NCI-H1092 (cell line): Measurements from ENCODE around the gene TSPO.

ENCODE experiments used
- DNase-seq: peaks from one replicate; lab custom pipeline; 2025; lab: John Stamatoyannopoulos, UW

Gene TSPO

DNA sequence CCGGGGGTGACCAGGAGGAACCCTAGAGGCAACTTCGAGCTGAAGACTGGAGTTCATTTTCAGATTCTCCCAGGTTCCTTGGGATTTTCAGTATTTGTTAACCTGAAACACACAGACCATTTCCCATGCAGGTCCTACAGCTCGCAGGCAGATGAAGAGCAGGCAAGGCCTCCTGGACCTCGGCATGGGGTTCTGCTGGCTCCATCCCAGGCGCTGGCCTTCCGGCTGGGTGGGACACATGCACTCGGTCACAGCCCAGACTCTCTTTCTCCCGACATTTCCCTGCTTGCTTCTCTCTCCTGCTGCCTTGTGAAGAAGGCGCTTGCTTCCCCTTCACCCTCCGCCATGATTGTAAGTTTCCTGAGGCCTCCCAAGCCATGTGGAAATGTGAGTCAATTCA is 51.0 kb downstream of the TSPO start:
- DNase-seq, result no peak

DNA sequence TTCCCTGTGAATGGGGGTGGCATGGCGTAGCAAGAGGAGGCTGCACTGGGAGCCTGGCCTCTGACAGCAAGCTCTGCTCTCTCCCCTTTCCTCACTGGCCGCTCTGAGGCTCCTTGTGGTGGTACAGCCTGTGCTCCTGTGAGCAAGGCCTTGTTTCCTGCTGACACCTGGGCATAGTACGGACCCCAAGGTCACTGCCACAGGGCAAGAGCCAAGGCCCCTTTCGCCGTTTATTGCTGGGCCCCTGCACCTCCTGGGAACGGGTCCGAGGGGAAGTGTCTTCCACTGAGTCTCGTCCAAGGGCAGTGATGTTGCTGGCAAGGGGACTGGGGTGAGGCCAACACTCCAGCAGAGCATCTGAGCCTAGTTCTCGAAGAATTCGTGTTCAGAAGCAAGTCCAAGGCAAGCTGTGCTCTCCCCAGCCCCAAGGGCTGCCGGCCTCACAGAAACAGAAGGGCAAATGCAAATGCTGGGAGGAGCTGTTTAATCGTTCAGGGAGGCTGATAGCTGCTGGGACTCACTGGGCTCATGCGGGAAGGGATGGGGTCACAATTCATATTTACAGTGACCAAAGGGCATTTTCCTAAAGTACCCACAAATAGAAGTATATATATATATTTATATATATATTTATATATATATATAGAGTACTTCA is 51.5 kb downstream of the TSPO start:
- DNase-seq, result no peak

DNA sequence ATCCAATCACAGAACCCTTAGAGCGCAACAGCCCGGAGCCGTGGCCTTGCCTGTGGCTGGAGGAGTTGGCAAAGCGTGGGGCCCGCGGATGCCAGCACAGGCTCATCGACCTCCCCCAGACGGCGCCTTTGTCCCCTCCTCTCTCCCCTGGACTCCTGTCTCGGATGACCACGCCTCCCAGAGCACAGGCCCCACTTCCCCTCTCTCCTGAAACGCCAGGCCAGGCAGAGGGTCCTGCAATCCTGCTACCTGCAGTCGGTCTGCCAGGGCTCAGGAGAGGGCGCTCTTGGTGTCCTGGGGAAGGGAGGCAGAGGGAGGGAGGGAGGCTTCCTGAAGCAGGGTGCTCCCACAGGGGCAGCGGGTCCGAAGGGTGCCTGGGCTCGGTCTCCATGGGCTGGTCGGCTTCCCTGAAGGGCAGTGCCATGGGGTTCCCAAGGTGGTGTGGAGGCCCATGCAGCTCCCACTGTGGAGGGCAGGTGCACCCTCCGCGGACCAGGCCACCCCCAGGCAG is 52.2 kb downstream of the TSPO start:
- DNase-seq, result no peak

DNA sequence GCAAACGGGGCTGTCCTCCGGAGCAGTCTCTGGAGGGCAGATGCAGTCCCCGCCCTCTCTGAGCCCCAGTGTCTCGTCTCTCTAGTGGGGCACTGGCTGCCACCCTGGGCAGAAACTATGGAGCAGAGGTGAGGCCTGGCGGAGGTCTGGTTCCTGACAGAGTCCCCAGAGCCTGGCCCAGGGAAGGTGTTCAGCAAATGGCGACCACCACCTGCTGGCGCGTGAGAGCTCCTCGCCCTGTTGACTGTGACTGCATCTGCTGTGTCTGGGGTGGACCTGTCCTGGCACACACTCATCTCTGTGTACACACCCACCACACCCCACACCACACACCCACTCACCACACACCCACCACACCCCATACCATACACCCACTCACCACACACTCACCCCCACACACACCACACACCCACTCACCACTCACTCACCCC is 53.9 kb downstream of the TSPO start:
- DNase-seq, result no peak

DNA sequence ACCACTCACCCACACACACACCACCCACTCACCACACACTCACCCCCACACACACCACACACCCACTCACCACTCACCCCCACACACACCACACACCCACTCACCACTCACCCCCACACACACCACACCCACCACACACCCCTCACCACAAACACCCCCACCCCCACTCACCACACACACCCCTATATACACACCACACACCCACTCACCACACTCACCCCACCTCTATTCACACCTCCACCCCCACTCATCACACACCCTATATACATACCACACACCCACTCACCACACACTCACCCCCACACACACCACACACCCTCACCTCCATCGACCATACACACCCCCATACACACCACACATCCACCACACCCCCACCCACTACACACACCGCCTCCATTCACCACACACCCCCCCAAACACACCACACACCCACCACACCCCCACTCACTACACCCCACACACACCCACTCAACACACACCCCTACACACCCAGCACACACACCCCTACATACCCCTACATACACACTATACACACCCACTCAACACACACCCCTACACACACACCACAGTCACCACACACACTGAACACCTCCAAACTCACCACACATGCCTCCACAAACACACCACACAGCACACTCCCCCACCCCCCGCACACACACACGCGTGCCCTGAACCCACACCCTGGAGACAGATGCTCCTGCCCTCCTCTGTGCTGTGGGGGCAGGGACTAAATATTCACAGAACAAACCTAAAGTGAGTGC is 54.6 kb downstream of the TSPO start:
- no peak for DNase-seq

DNA sequence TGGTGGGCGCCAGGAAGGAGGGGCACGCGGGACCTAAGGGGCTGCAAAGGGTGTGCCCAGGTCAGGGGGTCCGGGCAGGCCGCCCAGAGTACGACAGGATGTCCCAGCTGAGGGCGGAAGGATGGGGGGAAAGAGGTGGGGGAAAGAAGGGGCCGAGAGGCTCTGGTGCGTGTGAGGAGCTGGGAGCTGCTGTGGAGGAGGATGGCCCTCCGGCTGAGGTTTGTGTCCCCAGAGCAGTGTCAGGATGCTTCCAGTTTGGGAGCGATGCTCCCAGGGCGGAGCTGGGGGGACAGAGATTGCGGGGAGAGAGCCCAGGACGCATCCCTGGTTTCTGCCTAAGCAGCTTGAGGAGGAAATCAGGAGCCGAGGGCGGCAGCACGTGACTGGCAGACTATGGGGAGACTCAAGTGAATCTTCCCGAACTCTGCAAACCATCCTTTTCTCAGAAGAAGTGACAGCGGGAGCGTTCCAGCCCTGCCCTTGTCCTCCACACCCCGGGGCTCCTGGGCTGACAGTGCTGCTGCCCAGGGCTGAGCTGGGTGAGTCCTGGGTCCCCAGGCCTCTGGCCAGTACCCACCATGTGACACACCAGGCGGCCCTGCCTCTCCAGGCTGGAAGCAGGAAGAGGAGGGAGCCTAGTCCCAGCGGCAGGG is 55.3 kb downstream of the TSPO start:
- no peak for DNase-seq

DNA sequence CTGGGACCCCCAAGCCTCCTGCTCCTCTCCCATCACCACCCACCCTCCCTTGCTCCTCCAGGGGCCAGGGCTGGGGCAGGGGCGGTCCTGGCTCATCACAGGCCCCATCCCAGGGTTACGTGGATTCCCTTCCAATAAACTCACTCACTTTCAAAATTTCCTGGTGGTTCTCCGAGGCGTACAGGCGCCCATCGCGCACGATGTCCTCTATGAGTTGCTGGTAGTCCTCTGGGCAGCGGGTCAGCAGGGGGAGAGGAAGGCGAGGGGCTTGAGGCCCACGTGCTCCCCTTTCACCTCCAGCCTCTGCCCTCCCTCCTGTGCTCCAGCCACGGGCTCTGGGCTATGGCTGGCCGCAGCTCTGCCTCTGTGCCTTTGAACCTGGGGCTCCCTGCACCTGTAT is 56.0 kb downstream of the TSPO start:
- DNase-seq, result no peak

DNA sequence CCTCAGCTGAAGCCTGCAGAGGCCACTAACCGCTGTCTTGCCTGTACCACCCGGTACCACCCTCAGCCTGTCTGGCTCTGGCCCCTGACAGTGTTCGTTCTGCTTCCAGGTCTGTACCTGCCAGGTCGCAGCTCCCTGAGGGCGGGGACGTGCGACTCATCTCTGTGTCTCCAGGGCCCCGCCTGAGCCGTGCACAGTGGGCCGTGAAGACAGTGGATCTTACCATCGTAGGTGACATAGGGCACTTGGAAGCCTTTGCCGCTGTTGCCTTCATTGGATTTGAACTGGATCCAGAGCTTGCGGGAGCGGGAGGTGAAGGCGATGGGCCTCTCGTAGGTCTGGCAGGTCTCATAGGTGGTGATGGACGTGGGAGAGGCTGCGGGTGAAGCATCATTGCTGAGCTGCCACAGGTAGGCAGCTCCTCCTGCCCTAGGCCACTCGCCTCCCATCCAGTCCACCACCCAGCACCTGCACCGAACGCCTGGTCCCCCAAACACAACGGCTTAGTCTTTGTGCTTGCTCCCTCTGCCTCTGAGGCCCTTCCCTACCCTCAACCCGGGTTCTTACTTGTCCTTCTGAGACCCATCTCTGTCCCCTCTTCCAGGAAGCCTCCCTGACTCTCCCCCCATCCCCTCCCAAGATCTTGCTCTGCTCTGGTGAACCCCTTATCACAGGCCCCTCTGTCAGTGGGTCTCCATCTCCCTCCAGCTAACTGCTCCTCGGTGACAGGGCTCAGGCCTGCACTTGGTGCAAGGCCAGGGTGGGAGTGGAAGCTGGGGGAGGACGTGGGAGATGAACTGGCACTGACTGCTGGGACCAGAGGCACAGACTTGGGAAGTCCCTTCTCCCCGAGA is 56.7 kb downstream of the TSPO start:
- no peak for DNase-seq

DNA sequence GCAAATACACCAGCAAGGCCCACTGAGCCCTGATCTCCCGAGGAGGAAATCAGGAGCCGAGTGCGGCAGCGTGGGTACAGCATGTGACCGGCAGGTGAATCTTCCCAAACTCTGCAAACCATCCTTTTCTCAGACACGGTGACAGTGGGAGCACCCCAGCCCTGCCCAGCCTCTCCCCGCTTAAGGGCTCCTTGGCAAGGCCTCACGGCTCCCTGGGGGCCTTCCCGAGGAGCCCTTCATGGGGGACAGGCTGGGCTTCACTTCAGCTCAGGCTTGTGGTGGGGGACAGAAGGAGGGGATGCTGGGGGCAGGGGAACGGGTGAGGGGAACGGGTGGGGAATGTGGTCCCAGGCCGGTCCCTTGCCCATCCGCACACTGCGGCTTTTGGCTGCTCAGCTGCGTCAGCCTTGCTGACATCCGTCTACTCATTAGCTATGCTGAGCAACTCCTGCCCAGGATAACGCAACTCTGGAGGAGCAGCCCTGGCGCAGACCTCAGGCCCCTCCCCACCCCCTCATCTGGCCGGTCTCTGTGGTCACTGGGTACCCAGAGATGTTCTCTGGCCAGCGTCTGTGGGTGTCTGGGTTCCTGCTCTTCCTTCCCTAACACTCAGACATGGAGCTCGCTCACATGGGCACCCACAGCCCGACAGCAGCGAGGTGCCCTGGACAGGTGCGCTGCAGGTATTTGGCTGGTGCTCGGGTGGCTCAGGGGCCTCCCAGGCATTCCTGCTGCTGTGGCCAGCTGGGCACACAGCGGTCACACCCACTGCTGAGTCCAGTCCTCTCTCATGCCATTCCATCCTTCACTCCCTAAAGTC is 57.6 kb downstream of the TSPO start:
- DNase-seq, result no peak

DNA sequence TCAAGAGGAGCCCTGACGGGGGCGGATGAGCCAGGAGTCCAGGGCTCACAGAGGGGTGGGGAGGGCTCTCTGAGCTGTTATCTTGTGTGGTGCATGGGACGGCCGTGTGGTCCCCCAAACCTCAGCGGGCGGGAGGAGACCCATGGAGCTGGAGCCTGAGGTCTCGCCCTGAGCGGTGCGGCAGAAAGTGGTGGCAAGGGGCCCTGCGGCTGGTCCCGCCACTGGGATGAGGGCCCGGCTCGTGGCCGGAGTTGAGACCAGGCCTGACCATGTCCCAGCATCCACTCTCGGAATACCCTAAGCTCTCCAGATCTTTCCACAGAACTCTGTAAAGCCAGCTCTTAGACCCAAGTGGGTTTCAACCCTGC is 58.1 kb downstream of the TSPO start:
- DNase-seq, result no peak

DNA sequence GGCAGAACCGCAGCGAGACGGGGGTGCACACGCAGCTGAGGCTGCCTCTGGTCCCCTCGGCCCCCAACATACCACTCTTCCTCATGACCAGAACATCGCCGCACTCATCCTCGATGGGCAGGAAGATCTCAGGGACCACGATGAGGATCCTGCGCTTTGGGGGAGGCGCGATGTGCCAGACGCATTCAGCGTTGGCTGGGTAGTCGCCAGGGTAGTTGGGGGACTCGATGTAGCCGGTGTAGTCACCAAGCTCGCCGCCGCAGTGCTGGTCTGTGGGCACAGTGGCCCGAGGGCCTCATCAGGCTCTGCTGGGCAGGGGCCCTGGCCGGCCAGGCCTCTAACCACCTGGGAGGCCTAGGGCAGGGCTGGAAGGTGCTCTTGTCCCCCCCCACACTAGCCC is 58.6 kb downstream of the TSPO start:
- DNase-seq, result no peak

DNA sequence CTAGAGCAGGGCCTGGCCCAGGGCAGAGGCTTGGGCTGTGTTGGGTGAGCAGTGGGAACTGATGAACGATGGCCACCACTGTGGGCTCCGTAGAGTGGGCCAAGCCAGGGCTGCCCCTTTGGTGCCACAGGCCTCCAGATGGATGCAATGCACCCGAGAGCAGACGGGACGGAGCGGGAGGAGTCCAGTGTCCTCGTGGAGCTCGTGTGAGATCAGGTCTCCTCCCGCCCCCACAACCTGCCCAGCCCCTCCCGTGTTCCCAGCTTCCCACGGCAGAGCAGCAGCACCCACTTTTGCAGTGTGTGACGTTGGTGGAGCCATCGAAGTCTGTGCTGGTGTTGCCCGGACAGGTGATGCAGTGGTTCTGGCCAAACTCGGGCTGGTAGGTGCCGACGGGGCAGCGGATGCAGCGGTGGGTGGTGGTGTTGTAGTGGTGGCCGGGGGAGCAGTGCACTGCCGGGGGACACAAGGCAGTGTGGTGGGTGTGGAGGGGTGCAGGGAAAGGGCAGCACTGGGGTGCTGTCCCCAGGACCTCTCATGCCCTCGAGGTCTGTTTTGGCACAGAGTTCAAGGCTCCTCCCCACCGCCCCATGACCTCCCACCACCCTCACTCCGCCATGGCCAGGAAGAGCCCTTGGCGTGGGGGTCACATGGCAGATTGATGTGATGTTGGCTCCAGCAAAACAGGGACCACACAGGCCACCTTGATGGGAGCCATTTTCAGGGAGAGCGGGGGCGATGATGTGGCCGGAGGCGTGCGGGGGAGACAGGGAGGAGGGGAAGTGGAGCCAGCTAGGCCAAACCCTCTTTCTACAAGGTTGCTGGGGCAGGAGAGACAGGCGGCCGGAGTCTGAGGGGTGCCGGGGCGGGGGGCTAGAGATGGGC is 59.5 kb downstream of the TSPO start:
- DNase-seq, result no peak

DNA sequence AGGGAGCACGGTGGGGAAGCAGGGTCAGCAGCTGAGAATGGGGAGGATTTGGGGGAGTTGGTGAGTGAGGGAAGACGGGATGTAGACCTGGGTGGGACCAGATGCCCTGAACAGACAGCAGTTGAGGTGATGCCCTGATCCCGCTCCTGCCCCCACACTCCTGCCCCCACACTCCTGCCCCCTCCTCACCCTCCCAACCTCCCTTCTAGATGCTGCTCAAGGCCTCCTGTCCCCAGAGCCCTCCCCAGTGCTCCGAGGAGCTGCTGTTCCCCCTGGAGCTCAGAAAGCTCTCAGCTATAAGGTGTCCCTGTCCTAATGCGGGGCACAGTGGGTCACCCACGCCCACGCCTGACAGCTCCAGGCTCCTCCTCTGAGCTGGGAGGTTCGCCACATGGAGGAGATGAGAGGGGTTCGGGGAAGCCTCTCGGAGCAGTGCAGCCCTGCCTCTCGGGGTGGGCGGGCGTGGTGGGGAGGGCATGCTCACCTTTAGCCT is 60.6 kb downstream of the TSPO start:
- DNase-seq, result no peak

DNA sequence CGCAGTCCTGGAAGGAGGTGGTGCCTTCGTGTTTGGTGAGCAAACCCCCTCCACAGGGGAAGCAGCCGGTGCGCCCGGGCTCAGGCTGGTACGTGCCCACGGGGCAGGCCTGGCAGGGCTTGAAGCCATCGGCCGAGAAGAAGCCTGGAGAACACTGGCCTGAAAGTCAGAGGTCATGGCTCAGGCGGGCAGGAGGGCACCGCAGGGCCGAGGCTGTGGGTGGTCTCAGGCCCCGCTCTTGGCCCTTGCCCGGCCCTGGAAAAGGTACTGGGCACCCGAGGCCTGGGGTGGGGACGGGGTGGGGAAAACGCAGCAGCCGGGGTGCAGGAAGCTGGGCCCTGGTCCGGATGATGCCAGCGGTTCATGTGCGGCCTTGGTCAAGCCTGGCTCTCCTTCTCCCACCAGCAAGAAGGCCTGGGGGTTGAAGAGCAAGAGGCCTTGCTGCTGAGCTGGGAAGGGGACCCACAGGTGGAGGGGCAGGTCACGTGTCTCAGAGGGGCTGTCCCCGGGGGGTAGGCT is 61.1 kb downstream of the TSPO start:
- DNase-seq, result no peak
